Mesenchymal stem cell (in vitro differentiated cells and primary cell): ENCODE data around the gene RAPGEFL1. TPM values are rescaled to one million over a fixed set of nuclear protein-coding genes. Genes with fewer than 3 reads are reported as not detected.

Experiments
- DNase-seq: peaks from one replicate; pipeline ENCODE4 v3.0.0-alpha.2; 2013
- H2AFZ ChIP-seq: one replicate; pipeline ENCODE4 v1.6.1; 2013; ENCODE audit warnings: low read depth, mild to moderate bottlenecking, control low read depth, inconsistent platforms, low read length, moderate library complexity
- H2AK5ac ChIP-seq: 2 replicates; pipeline ENCODE4 v1.6.1; 2013; ENCODE audit warnings: low read length, moderate library complexity, mild to moderate bottlenecking, inconsistent platforms; ENCODE audit not compliant: severe bottlenecking
- H2BK120ac ChIP-seq: one replicate; pipeline ENCODE4 v1.6.1; 2013; ENCODE audit warnings: low read depth, mild to moderate bottlenecking, inconsistent platforms, low read length, moderate library complexity
- H2BK12ac ChIP-seq, 2 experiments: one replicate each; pipeline ENCODE4 v1.6.1; 2013; ENCODE audit warnings: inconsistent platforms in 2 of 2, low read length in 2 of 2, mild to moderate bottlenecking in 2 of 2, moderate library complexity in 2 of 2, control low read depth in 1 of 2
- H2BK15ac ChIP-seq: one replicate; pipeline ENCODE4 v1.6.1; 2013; ENCODE audit warnings: mild to moderate bottlenecking, low read depth, inconsistent platforms; ENCODE audit not compliant: poor library complexity, severe bottlenecking
- H2BK5ac ChIP-seq: 2 replicates; pipeline ENCODE4 v1.6.1; 2013; ENCODE audit warnings: low read depth, mild to moderate bottlenecking, low read length, control low read depth, inconsistent platforms; ENCODE audit not compliant: poor library complexity, severe bottlenecking
- H3K14ac ChIP-seq, 2 experiments: one replicate each; pipeline ENCODE4 v1.6.1; 2013; ENCODE audit warnings: inconsistent platforms in 2 of 2, low read length in 2 of 2, control low read depth in 1 of 2, mild to moderate bottlenecking in 1 of 2, moderate library complexity in 1 of 2
- H3K18ac ChIP-seq, 2 experiments: one replicate each; pipeline ENCODE4 v1.6.1; 2013; ENCODE audit warnings: inconsistent platforms in 2 of 2, low read length in 2 of 2, control low read depth in 1 of 2, low read depth in 1 of 2, mild to moderate bottlenecking in 1 of 2
- H3K23ac ChIP-seq, 2 experiments: one replicate each; pipeline ENCODE4 v1.6.1; 2013; ENCODE audit warnings: inconsistent platforms in 2 of 2, low read length in 2 of 2, mild to moderate bottlenecking in 2 of 2, moderate library complexity in 2 of 2, control low read depth in 1 of 2
- H3K27ac ChIP-seq: 2 replicates; pipeline ENCODE4 v1.5.1; 2013; ENCODE audit warnings: mild to moderate bottlenecking, moderate library complexity, low read length, control low read depth, inconsistent platforms; ENCODE audit not compliant: poor library complexity, severe bottlenecking
- H3K27me3 ChIP-seq, 2 experiments: 2 replicates each; pipeline versions ENCODE4 v1.6.1 to v1.7.0; 2013; ENCODE audit warnings: low read length in 2 of 2, mild to moderate bottlenecking in 2 of 2, moderate library complexity in 2 of 2, control low read depth in 1 of 2, inconsistent platforms in 1 of 2; ENCODE audit not compliant: control insufficient read depth in 1 of 2, insufficient read depth in 1 of 2
- H3K36me3 ChIP-seq, 2 experiments: 2 replicates each; pipeline versions ENCODE4 v1.6.1 to v1.7.0; 2013; ENCODE audit warnings: low read length in 2 of 2, control low read depth in 1 of 2, inconsistent platforms in 1 of 2, low read depth in 1 of 2, mild to moderate bottlenecking in 1 of 2; ENCODE audit not compliant: insufficient read depth in 2 of 2, control insufficient read depth in 1 of 2
- H3K4ac ChIP-seq, 2 experiments: one replicate each; pipeline ENCODE4 v1.6.1; 2013; ENCODE audit warnings: inconsistent platforms in 2 of 2, low read length in 2 of 2, mild to moderate bottlenecking in 2 of 2, moderate library complexity in 2 of 2, control low read depth in 1 of 2, low read depth in 1 of 2
- H3K4me1 ChIP-seq: 2 replicates; pipeline ENCODE4 v1.6.1; 2013; ENCODE audit warnings: low read depth, low read length, control low read depth; ENCODE audit not compliant: control insufficient read depth, insufficient read depth
- H3K4me2 ChIP-seq: 2 replicates; pipeline ENCODE4 v1.6.1; 2013; ENCODE audit warnings: low read length, mild to moderate bottlenecking, inconsistent platforms; ENCODE audit not compliant: poor library complexity, severe bottlenecking
- H3K4me3 ChIP-seq, 2 experiments: 2 replicates each; pipeline versions ENCODE4 v1.5.1 to v1.7.0; 2013; ENCODE audit warnings: low read length in 2 of 2, mild to moderate bottlenecking in 2 of 2, control low read depth in 1 of 2, low read depth in 1 of 2; ENCODE audit not compliant: insufficient read depth in 1 of 2
- H3K79me1 ChIP-seq: replicated peaks from 2 replicates; pipeline ENCODE4 v1.6.1; 2013; ENCODE audit warnings: mild to moderate bottlenecking, control low read depth, low read length, inconsistent platforms; ENCODE audit not compliant: poor library complexity, severe bottlenecking
- H3K9ac ChIP-seq: 2 replicates; pipeline ENCODE4 v1.7.0; 2013; ENCODE audit warnings: mild to moderate bottlenecking, low read length, moderate library complexity
- H3K9me3 ChIP-seq: 2 replicates; pipeline ENCODE4 v1.7.0; 2013; ENCODE audit warnings: mild to moderate bottlenecking, low read length; ENCODE audit not compliant: control insufficient read depth
- H4K8ac ChIP-seq: one replicate; pipeline ENCODE4 v1.6.1; 2013; ENCODE audit warnings: inconsistent platforms, mild to moderate bottlenecking, low read length, moderate library complexity
- H4K91ac ChIP-seq: one replicate; pipeline ENCODE4 v1.6.1; 2013; ENCODE audit warnings: mild to moderate bottlenecking, low read length, inconsistent platforms
- WGBS: methylation state at CpG from one replicate; pipeline ENCODE4 v1.1.7; 2013; ENCODE audit warnings: mixed read lengths; 5-methylcytosine and 5-hydroxymethylcytosine counted together
- polyA plus RNA-seq, 2 experiments: library from polyadenylated mRNA; stranded (reverse); fragments of 200-250 nt; gene quantifications; one replicate each; pipeline ENCODE4 v1.2.3, GENCODE V29; 2013

Gene RAPGEFL1, protein sequence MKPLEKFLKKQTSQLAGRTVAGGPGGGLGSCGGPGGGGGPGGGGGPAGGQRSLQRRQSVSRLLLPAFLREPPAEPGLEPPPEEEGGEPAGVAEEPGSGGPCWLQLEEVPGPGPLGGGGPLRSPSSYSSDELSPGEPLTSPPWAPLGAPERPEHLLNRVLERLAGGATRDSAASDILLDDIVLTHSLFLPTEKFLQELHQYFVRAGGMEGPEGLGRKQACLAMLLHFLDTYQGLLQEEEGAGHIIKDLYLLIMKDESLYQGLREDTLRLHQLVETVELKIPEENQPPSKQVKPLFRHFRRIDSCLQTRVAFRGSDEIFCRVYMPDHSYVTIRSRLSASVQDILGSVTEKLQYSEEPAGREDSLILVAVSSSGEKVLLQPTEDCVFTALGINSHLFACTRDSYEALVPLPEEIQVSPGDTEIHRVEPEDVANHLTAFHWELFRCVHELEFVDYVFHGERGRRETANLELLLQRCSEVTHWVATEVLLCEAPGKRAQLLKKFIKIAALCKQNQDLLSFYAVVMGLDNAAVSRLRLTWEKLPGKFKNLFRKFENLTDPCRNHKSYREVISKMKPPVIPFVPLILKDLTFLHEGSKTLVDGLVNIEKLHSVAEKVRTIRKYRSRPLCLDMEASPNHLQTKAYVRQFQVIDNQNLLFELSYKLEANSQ
- polyA plus RNA-seq (2013, experiment 1 of 2), result 1.5 TPM
- 1.4 TPM for polyA plus RNA-seq (2013, experiment 2 of 2)

DNA sequence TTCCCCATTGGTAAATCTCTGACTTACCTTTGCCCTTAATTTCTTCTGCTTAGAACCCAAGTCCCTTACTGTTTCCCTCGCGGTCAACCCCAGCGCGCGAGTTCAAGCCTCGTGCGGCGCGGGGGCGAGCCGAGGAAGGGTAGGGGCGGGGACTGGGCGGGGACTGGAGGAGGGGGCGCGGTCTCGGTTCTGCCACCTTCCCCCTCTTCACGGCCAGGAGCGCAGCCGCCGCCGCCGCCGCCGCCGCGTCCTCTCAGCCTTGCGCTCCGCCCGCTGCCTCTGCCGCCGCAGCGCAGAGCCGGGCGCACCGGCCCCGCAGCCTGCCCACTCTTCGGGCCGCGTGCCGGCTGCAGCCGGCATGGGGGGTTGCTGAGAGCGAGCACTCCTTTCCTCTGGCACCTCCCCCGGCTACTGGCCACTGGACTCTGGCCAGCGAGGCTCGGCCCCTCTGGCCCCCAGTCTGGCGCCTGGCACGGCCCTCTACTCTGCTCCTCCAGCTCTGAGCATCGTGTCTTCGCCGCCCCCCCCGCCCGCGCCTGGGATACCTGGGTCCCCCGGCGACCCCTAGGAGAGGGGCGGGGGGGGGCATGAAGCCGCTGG lies at the start of gene RAPGEFL1:
Gene RAPGEFL1, plus strand, starts transcription at position 196 of the 600 bp plus-strand sequence. Its CDS starts 392 bp downstream, at position 588.
- peak within 1 kb of the TSS in 1 of 2 experiments; percentile 70 for H3K23ac ChIP-seq
- H4K91ac ChIP-seq, result peak within 1 kb of the TSS; percentile 18
- peak within 1 kb of the TSS; percentile 68 for H3K9ac ChIP-seq
- no peak within 1 kb of the TSS for H3K4ac ChIP-seq
- H3K9me3 ChIP-seq, result no peaks in the 10 kb centered on the region
- no peak within 1 kb of the TSS for H2BK5ac ChIP-seq
- H3K4me3 ChIP-seq, result peak within 1 kb of the TSS; percentile 56 to 59
- H2AFZ ChIP-seq, result no peak within 1 kb of the TSS
- H3K4me2 ChIP-seq, result peak within 1 kb of the TSS; percentile 85
- H3K79me1 ChIP-seq, result peaks cover 6% of the 10 kb centered on the region
- peaks cover 31% of the 10 kb centered on the region for H3K4me1 ChIP-seq
- H3K27me3 ChIP-seq, result no peaks in the 10 kb centered on the region
- H2BK12ac ChIP-seq, result no peak within 1 kb of the TSS
- WGBS, result 1% methylated on average over 33 of the region's 57 CpGs
- peak within 1 kb of the TSS in 1 of 2 experiments; percentile 69 for H3K14ac ChIP-seq
- DNase-seq, result peak; percentile 74
- H2AK5ac ChIP-seq, result peak within 1 kb of the TSS; percentile 13
- peaks cover 33 to 44% of the 10 kb centered on the region in 2 experiments for H3K36me3 ChIP-seq
- H3K18ac ChIP-seq, result peak within 1 kb of the TSS in 1 of 2 experiments; percentile 68
- H2BK15ac ChIP-seq, result no peak within 1 kb of the TSS
- H3K27ac ChIP-seq, result no peak within 1 kb of the TSS
- no peak within 1 kb of the TSS for H2BK120ac ChIP-seq
- peak within 1 kb of the TSS; percentile 12 for H4K8ac ChIP-seq

- Histone ChIP-seq H4K8ac (no peak overlapping the region), H2BK120ac (no peak overlapping the region), H2BK15ac (no peak overlapping the region), H2AFZ (no peak overlapping the region), H2BK5ac (no peak overlapping the region), H3K18ac (no peak overlapping the region), H4K91ac (no peak overlapping the region), H3K14ac (no peak overlapping the region), H3K4ac (no peak overlapping the region), H3K4me2 (no peak overlapping the region), H3K9ac (peak overlapping the region; percentile 47), H3K23ac (no peak overlapping the region), H3K4me3 (no peak overlapping the region), H2BK12ac (no peak overlapping the region), H3K27me3 (no peaks in the 10 kb centered on the region), H3K79me1 (peaks cover 7% of the 10 kb centered on the region), H3K27ac (no peak overlapping the region), H3K9me3 (no peaks in the 10 kb centered on the region), H2AK5ac (no peak overlapping the region), H3K4me1 (peaks cover 4% of the 10 kb centered on the region), H3K36me3 (peaks cover 32 to 84% of the 10 kb centered on the region in 2 experiments)
- WGBS, result 79% methylated on average over 4 of the region's 5 CpGs
- peak; percentile 22 for DNase-seq
Observed at GRCh38 chr17:40129498-40129897, 47.8 kb upstream of the RAPGEFL1 start.

GRCh38 chr17:40130352-40131042 lies 46.8 kb upstream of the RAPGEFL1 start:
- no peaks in the 10 kb centered on the region for H3K27me3 ChIP-seq
- H3K4me1 ChIP-seq, result peaks cover 2% of the 10 kb centered on the region
- no peak overlapping the region for H4K8ac ChIP-seq
- no peak overlapping the region for H3K4me2 ChIP-seq
- H3K36me3 ChIP-seq, result peaks cover 32 to 94% of the 10 kb centered on the region in 2 experiments
- H3K4ac ChIP-seq, result no peak overlapping the region
- H3K9me3 ChIP-seq, result no peaks in the 10 kb centered on the region
- H2BK5ac ChIP-seq, result no peak overlapping the region
- no peak overlapping the region for H2AFZ ChIP-seq
- H3K18ac ChIP-seq, result no peak overlapping the region
- H3K9ac ChIP-seq, result peak overlapping the region; percentile 26
- H3K27ac ChIP-seq, result no peak overlapping the region
- DNase-seq, result peak; percentile 61
- H4K91ac ChIP-seq, result no peak overlapping the region
- no peak overlapping the region for H2AK5ac ChIP-seq
- no peak overlapping the region for H3K14ac ChIP-seq
- no peak overlapping the region for H2BK12ac ChIP-seq
- no peak overlapping the region for H2BK15ac ChIP-seq
- no peak overlapping the region for H3K4me3 ChIP-seq
- WGBS, result 100% methylated on average over 3 of the region's 7 CpGs
- H2BK120ac ChIP-seq, result no peak overlapping the region
- H3K23ac ChIP-seq, result no peak overlapping the region
- peaks cover 9% of the 10 kb centered on the region for H3K79me1 ChIP-seq
